Parathyroid adenoma (tissue), 2 donors: ENCODE results near the gene ANKLE1.
A peak's percentile ranks its signal among the peaks of the same experiment; 100 is the strongest.

ENCODE experiments used
- H2AFZ ChIP-seq: fragments of 300-600 bp; sonication (generic); one replicate; pipeline ENCODE4 v1.7.0; 2017; ENCODE audit warnings: antibody characterized with exemption, mild to moderate bottlenecking
- H3K27ac ChIP-seq: fragments of 300-600 bp; sonication (generic); one replicate; pipeline ENCODE4 v1.7.0; 2017
- H3K27me3 ChIP-seq: fragments of 300-600 bp; sonication (generic); one replicate; pipeline ENCODE4 v1.7.0; 2017; ENCODE audit warnings: low read length; ENCODE audit not compliant: control insufficient read depth, insufficient read depth
- H3K36me3 ChIP-seq: fragments of 300-600 bp; sonication (generic); one replicate; pipeline ENCODE4 v1.7.0; 2017; ENCODE audit warnings: low read length; ENCODE audit not compliant: control insufficient read depth, insufficient read depth
- H3K4me1 ChIP-seq: fragments of 300-600 bp; sonication (generic); one replicate; pipeline ENCODE4 v1.7.0; 2017; ENCODE audit warnings: control low read depth
- H3K4me2 ChIP-seq: fragments of 300-600 bp; sonication (generic); one replicate; pipeline ENCODE4 v1.7.0; 2017; ENCODE audit warnings: low read length
- H3K4me3 ChIP-seq: fragments of 300-600 bp; sonication (generic); one replicate; pipeline ENCODE4 v1.7.0; 2017; ENCODE audit warnings: low read depth, low read length
- H3K79me2 ChIP-seq: fragments of 300-600 bp; sonication (generic); one replicate; pipeline ENCODE4 v1.7.0; 2017; ENCODE audit warnings: control low read depth
- H3K9ac ChIP-seq: fragments of 300-600 bp; sonication (generic); one replicate; pipeline ENCODE4 v1.7.0; 2017; ENCODE audit warnings: mild to moderate bottlenecking
- H3K9me3 ChIP-seq: fragments of 300-600 bp; sonication (generic); one replicate; pipeline ENCODE4 v1.7.0; 2017; ENCODE audit warnings: low read length; ENCODE audit not compliant: control insufficient read depth
- TF ChIP-seq, protein P1 (sequence below): fragments of 300-600 bp; sonication (generic); IDR thresholded peaks from one replicate; pipeline ENCODE4 v1.7.0; 2017; ENCODE audit warnings: antibody characterized with exemption, mild to moderate bottlenecking
- donor health status: primary hyperparathyroidism.

ANKLE1 gene

DNA sequence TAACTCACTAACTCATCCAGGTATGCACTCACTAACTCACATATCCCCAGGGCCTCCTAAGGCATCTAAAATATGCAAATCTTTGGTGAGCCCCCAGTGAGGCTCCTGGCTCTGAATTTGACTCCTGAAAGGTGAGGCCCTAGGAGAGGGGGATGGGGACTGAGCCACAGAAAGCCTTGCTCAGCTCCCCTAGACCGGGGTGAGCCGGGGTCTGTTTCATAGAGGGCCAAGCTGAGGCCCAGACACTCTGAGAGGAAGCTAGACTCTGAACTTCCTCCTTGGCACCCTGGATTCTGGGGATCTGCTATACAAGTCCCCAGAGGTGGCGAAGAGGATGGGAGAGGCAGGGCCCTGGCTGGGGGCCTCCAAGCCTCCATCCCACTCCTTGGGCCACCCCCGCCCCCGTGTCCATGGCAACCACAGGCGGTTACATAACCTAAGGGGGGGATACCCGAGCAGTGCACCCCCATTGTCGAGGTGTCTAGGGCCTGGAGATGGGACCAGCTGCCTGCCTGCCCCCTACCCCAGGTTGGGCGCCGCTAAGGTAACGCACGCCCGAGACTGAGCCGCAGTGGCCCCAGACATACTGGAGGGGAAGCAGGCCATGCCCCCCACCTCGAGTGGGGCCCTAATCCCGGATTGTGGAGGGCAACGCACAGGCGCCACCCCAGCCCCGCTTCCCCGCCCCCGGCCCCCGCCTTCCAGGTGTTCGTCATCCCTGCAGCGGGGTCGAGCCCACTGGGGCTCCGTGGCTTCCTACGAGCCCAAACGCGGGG is 20.9 kb downstream of the ANKLE1 start:
- peak overlapping the region; percentile 89 for H3K4me2 ChIP-seq

DNA sequence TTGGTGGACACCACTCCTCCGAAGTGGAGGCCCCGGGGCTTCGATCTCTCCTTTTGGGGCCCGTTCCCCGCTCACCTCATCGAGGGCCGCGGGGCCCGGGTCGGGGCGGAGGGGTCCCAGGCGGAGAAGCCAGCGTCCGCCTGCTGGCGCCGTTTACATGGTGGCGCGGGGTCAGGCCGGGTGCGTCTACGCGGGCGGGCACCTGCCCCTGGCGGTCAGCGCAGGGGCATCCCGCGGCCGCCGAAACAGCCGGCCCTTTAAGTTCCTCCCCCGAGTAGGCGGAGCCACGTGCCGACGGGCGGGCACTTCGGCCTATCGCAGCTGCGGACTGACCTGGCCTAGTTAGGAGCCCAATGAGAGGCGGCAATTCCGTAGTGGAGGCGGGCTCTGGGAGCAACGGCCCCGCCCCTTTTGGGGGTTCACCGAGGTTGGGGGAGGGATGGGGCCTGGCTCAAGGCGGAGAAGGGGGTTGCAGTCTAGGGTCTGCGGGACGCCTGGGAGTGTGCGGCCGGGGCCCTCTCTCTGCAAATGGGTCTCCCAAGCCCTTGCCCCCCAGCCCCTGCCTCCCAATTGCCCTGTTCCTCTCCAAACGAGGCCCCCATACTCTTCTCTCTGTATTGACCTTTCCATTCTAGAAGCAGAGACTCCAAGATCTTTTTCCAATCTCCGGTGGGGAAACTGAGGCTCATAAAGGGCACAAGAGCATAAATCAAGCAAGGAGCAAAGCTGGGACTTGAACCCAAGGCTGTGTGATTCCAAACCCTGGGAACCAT is 21.7 kb downstream of the ANKLE1 start, which contains the start of gene ABHD8:
TSS of gene ABHD8 (minus strand) at position 259 of the 773 bp plus-strand sequence. CDS start 1,809 bp downstream, outside the sequence.
- H3K27ac ChIP-seq, result peak within 1 kb of the TSS; percentile 90
- H3K36me3 ChIP-seq, result no peaks in the 10 kb centered on the region
- H3K9me3 ChIP-seq, result no peaks in the 10 kb centered on the region

More for the DNA sequence above, 20.9 kb downstream of the ANKLE1 start:
- Histone ChIP-seq H3K4me1 (peaks cover 18% of the 10 kb centered on the region), H3K79me2 (peaks cover 8% of the 10 kb centered on the region), H3K4me3 (peak overlapping the region; percentile 75), H2AFZ (peak overlapping the region; percentile 92), H3K27ac (peak overlapping the region; percentile 90), H3K27me3 (no peaks in the 10 kb centered on the region), H3K9ac (peak overlapping the region; percentile 42), H3K9me3 (no peaks in the 10 kb centered on the region), H3K36me3 (no peaks in the 10 kb centered on the region)
- TF ChIP-seq, protein P1, sequence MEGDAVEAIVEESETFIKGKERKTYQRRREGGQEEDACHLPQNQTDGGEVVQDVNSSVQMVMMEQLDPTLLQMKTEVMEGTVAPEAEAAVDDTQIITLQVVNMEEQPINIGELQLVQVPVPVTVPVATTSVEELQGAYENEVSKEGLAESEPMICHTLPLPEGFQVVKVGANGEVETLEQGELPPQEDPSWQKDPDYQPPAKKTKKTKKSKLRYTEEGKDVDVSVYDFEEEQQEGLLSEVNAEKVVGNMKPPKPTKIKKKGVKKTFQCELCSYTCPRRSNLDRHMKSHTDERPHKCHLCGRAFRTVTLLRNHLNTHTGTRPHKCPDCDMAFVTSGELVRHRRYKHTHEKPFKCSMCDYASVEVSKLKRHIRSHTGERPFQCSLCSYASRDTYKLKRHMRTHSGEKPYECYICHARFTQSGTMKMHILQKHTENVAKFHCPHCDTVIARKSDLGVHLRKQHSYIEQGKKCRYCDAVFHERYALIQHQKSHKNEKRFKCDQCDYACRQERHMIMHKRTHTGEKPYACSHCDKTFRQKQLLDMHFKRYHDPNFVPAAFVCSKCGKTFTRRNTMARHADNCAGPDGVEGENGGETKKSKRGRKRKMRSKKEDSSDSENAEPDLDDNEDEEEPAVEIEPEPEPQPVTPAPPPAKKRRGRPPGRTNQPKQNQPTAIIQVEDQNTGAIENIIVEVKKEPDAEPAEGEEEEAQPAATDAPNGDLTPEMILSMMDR, result no peak

DNA sequence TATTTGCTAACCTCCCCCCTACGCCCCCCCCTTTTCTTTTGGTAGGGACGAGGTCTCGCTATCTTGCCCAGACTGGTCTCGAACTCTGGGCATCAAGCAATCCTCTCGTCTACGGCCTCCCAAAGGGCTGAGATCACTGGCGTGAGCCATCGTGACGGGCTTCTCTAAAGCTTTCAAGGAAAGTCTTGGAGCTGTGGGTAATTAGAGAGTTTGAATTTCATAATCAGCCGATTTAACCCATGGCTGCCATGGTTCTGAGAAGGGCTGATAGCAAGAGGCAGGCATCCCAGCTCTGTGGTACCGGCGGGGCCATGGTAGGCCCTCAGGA is 22.2 kb downstream of the ANKLE1 start:
- Histone ChIP-seq H3K9me3 (no peaks in the 10 kb centered on the region), H2AFZ (peak overlapping the region; percentile 92), H3K4me1 (peaks cover 18% of the 10 kb centered on the region), H3K4me2 (peak overlapping the region; percentile 67), H3K9ac (no peak overlapping the region), H3K27ac (peak overlapping the region; percentile 90), H3K27me3 (no peaks in the 10 kb centered on the region), H3K79me2 (peaks cover 8% of the 10 kb centered on the region), H3K4me3 (peak overlapping the region; percentile 48), H3K36me3 (no peaks in the 10 kb centered on the region)
- TF ChIP-seq, protein P1, result no peak

More for the DNA sequence above, 21.7 kb downstream of the ANKLE1 start, which contains the start of gene ABHD8:
- no peaks in the 10 kb centered on the region for H3K27me3 ChIP-seq
- peak within 1 kb of the TSS; percentile 75 for H3K4me3 ChIP-seq
- H2AFZ ChIP-seq, result peak within 1 kb of the TSS; percentile 92
- peak within 1 kb of the TSS; percentile 42 for H3K9ac ChIP-seq
- peaks cover 18% of the 10 kb centered on the region for H3K4me1 ChIP-seq
- TF ChIP-seq, protein P1, result peak; percentile 86
- H3K4me2 ChIP-seq, result peak within 1 kb of the TSS; percentile 89
- H3K79me2 ChIP-seq, result peaks cover 8% of the 10 kb centered on the region

DNA sequence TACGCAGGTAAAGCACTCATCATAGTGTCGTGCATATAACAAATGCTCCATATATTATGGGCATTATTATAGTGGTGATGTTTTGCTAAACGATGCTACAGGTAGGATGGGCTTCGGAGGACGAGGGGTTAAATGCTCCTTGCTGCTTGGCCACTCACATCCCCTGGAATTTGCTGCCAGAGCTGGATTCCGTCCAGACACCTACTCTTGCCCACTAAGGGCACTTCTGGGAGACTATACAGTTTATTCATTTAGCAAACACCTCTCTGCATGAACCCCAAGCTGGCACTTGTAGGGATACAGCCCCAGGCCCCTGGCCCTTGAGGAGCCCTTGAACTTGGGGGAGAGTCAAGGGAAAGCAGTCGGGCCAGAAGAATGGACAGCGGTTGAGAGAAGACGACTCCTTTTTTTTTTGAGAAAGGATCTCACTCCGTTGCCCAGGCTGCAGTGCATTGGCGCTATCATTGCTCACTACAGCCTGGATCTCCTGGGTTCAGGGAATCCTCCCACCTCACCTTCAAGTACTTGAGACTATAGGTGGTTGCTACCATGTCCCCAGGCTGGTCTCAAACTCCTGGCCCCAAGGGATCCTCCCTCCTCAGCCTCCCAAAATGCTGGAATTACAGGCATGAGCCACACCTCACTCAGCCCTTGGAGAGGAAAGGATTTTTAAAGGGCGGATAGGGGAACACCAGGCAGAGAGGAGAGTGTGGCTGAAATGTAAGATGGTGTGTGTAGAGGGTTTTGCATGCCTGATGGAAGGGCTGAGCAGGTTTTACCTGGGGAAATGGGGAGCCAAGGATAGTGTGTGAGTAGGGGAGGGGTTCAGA is 22.9 kb downstream of the ANKLE1 start:
- Histone ChIP-seq H3K27ac (peak overlapping the region; percentile 90), H2AFZ (peak overlapping the region; percentile 92), H3K9me3 (no peaks in the 10 kb centered on the region), H3K4me2 (peak overlapping the region; percentile 58), H3K9ac (no peak overlapping the region), H3K36me3 (no peaks in the 10 kb centered on the region), H3K27me3 (no peaks in the 10 kb centered on the region), H3K4me1 (peaks cover 18% of the 10 kb centered on the region), H3K4me3 (peak overlapping the region; percentile 5), H3K79me2 (peaks cover 9% of the 10 kb centered on the region)
- TF ChIP-seq, protein P1, result no peak
